ENCODE data around the gene FBN1.

- no peak for TF ChIP-seq RARB (CRISPR knock-in tag; IDR thresholded peaks at IDR 0.05)
- TF ChIP-seq CREB5 (CRISPR knock-in tag; IDR thresholded peaks at IDR 0.05; ENCODE audit: low read depth) = no peak
- no peak for TF ChIP-seq SNAI2 (CRISPR knock-in tag; IDR thresholded peaks at IDR 0.05)
- TF ChIP-seq BACH2 (CRISPR knock-in tag; IDR thresholded peaks at IDR 0.05; ENCODE audit: borderline replicate concordance) = no peak
- TF ChIP-seq CSDC2 (CRISPR knock-in tag; IDR thresholded peaks at IDR 0.05) = no peak
- TF ChIP-seq GLIS3 (CRISPR knock-in tag; IDR thresholded peaks at IDR 0.05) = no peak
- TF ChIP-seq TOX (CRISPR knock-in tag; IDR thresholded peaks at IDR 0.05; ENCODE audit: borderline replicate concordance) = no peak
- no peak for TF ChIP-seq PATZ1 (CRISPR knock-in tag; IDR thresholded peaks at IDR 0.05; ENCODE audit: borderline replicate concordance)
- TF ChIP-seq CSRNP3 (CRISPR knock-in tag; IDR thresholded peaks at IDR 0.05) = no peak
- TF ChIP-seq OSR1 (CRISPR knock-in tag; IDR thresholded peaks at IDR 0.05) = no peak
Measured at GRCh38 chr15:48581219-48581618, 64.3 kb downstream of the FBN1 start.
